Heart left ventricle (tissue), 16 donors: ENCODE data around the gene DCDC1. TPM values are rescaled to one million over a fixed set of nuclear protein-coding genes. Genes with fewer than 3 reads are reported as not detected.

Experiments used
- ATAC-seq, 4 donors: fragments of 200-7000 bp; cut with Tn5 transposase; one replicate each; pipeline ENCODE4 v1.9.1; 2020 to 2022; ENCODE audit warnings: moderate library complexity in 4 of 4, mild to moderate bottlenecking in 3 of 4, moderate number of reproducible peaks in 1 of 4
- DNase-seq, 5 donors: peaks; one replicate each; pipeline ENCODE4 v3.0.0-alpha.2; 2020
- H3K27ac ChIP-seq, 12 donors: fragments of 200-600 bp; sonication (generic) in 4 of 12; one replicate each; pipeline versions ENCODE4 v1.5.0 to v1.8.0; 2016 to 2022; ENCODE audit warnings: mild to moderate bottlenecking in 2 of 12
- H3K27me3 ChIP-seq, 9 donors: fragments of 200-600 bp; sonication (generic) in 2 of 9; one replicate each; pipeline versions ENCODE4 v1.5.1 to v1.8.0; 2016 to 2022; ENCODE audit warnings: mild to moderate bottlenecking in 3 of 9
- H3K36me3 ChIP-seq, 9 donors: fragments of 200-600 bp; sonication (generic) in 2 of 9; one replicate each; pipeline versions ENCODE4 v1.5.0 to v1.8.0; 2018 to 2022; ENCODE audit warnings: mild to moderate bottlenecking in 2 of 9
- H3K4me1 ChIP-seq, 12 donors: fragments of 200-600 bp; sonication (generic) in 4 of 12; one replicate each; pipeline versions ENCODE4 v1.5.0 to v1.8.0; 2016 to 2022; ENCODE audit warnings: mild to moderate bottlenecking in 3 of 12
- H3K4me3 ChIP-seq, 12 donors: fragments of 200-600 bp; sonication (generic) in 4 of 12; one replicate each; pipeline versions ENCODE4 v1.5.0 to v1.8.0; 2017 to 2022; ENCODE audit warnings: mild to moderate bottlenecking in 9 of 12, moderate library complexity in 4 of 12
- H3K9me3 ChIP-seq, 12 donors: fragments of 200-600 bp; sonication (generic) in 4 of 12; one replicate each; pipeline versions ENCODE4 v1.5.0 to v1.8.0; 2016 to 2022; ENCODE audit warnings: mild to moderate bottlenecking in 1 of 12
- CTCF ChIP-seq, 12 donors: fragments of 200-600 bp; sonication (generic) in 4 of 12; IDR thresholded peaks; one replicate each; pipeline versions ENCODE4 v1.5.0 to v1.8.0; 2018 to 2022; ENCODE audit warnings: antibody characterized with exemption in 12 of 12, mild to moderate bottlenecking in 5 of 12
- POLR2A ChIP-seq, 2 donors: fragments of 450-650 bp; IDR thresholded peaks; one replicate each; pipeline ENCODE4 v1.6.1; 2017; ENCODE audit warnings: antibody characterized with exemption in 2 of 2, mild to moderate bottlenecking in 2 of 2, moderate library complexity in 2 of 2
- WGBS, 4 donors: extraction: QIAGEN DNeasy Blood & Tissue Kit in 2 of 4; methylation state at CpG; one replicate each; pipeline versions ENCODE4 v1.1.5 to v1.1.7; 2013 to 2018; 5-methylcytosine and 5-hydroxymethylcytosine counted together
- intact Hi-C, 10 donors: fragments of 100-400 bp; cut with DNase I; formaldehyde crosslinking; loops; one replicate each; pipeline versions ENCODE4 v1.11.1 to v1.14.2; 2022
- polyA plus RNA-seq, 2 donors: library from polyadenylated mRNA; stranded (reverse); fragments of 200-250 nt; gene quantifications; one replicate each; pipeline ENCODE4 v1.2.3, GENCODE V29; 2013
- total RNA-seq, 9 donors: library from RNA; depleted of rRNA in 2 of 9; stranded (reverse); fragments of >200 nt in 2 of 9; fragmentation: NEBNext Ultra II Directional in 3 of 9; extraction: Animal tissue kit (Norgen Biotek cat#: 25700) in 3 of 9; gene quantifications; one replicate each; pipeline versions ENCODE4 v1.1.0 to v1.2.4, GENCODE V29; 2016 to 2023
- donor health status: ischemic (EF 13 %, LVEDD 7.1; RV severe dilation, severe dysfunction).
- donor health status: healthy with polysubstance abuse.
- donor health status: DM: no; HTN: yes; CAD: no.
- donor health status: DM: no; HTN: no; CAD: no.
- donor health status: ischemic (EF 25% LVEDD 6.9; RV normal size, moderate dysfunction).
- donor health status: ischemic (EF 25% LVEDD 5.7; RV mildly dilated, moderate dysfunction).
- donor health status: healthy.
- donor health status: DM: yes; HTN: yes; CAD: no.
- donor health status: ischemic (EF 35%, LVEDD 5.7; RV mildly dilated, moderate dysfunction).
- donor health status: nonischemic (EF 11% LVEDD 7.7; RV severe dilation, severe dysfunction).
- donor health status: DM: yes; HTN: yes; CAD: no.
- donor health status: PGD.
- donor health status: ischemic (EF 29% LVEDD 5.4; RV normal size, mild dysfunction).
- donor health status: nonischemic (EF 23%, LVEDD 6.1; RV moderate dilation, normal function).

Gene DCDC1
- total and polyA plus RNA-seq, 11 donors = 0.07 to 1.0 (median 0.12) TPM; not detected in 7

DNA sequence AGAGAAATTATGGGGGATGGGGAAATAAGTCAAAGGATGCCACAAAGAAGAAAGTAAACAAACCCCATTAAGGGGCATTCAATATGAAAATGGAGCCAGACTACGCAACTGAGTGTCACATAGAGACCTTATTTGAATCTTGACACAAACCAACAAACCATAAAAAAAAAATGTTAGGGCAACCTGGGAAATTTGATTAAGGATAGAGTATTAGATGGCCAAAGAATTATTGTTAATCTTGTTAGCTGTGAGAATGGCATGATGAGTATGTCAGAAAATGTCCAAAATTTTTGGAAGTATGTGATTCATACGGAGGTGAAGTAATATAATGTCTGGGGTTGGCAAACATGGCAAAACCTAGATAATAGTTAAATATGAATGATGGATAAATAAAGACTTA lies 461.3 kb downstream of the DCDC1 start:
- no peak for ATAC-seq
- intact Hi-C loops = no loop called here
- no peaks in the 10 kb centered on the region for H3K36me3 ChIP-seq

DNA sequence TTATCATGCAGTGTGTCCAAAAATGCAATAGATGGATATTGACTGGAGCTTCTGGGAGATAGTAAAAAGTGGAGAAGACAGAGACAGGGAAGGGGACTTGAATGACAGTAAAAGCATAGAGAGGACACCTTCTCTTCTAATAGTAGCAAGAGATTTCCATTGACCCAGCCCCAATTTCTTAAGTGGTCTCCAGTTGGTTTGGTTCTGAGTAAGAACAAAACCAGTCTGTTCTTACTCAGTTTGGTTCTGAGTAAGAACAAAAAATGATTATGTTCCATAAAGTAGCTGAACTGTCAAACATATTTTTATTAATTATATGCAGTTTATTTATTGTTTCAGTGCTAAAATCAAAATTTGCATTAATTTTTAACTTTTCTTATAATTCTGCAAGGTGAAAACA lies 466.6 kb downstream of the DCDC1 start:
- no peak for ATAC-seq
- intact Hi-C loops = no loop called here
- TF ChIP-seq CTCF (IDR thresholded peaks at IDR 0.05) = no peak
- TF ChIP-seq POLR2A (IDR thresholded peaks at IDR 0.05) = no peak
- no peaks in the 10 kb centered on the region for H3K36me3 ChIP-seq
- no peak overlapping the region for H3K4me3 ChIP-seq
- H3K27me3 ChIP-seq = no peaks in the 10 kb centered on the region
- no peak overlapping the region for H3K27ac ChIP-seq
- no peaks in the 10 kb centered on the region for H3K4me1 ChIP-seq
- no peaks in the 10 kb centered on the region for H3K9me3 ChIP-seq
- no peak for DNase-seq

More for the DNA sequence above, 461.3 kb downstream of the DCDC1 start:
- Histone ChIP-seq H3K27me3 (no peaks in the 10 kb centered on the region), H3K4me3 (no peak overlapping the region), H3K27ac (no peak overlapping the region), H3K4me1 (no peaks in the 10 kb centered on the region), H3K9me3 (no peaks in the 10 kb centered on the region)
- WGBS, 4 donors = 69 to 95% (median 91%) methylated on average over 2 of the region's 2 CpGs
- TF ChIP-seq CTCF (IDR thresholded peaks at IDR 0.05) = no peak
- no peak for TF ChIP-seq POLR2A (IDR thresholded peaks at IDR 0.05)
- no peak for DNase-seq

DNA sequence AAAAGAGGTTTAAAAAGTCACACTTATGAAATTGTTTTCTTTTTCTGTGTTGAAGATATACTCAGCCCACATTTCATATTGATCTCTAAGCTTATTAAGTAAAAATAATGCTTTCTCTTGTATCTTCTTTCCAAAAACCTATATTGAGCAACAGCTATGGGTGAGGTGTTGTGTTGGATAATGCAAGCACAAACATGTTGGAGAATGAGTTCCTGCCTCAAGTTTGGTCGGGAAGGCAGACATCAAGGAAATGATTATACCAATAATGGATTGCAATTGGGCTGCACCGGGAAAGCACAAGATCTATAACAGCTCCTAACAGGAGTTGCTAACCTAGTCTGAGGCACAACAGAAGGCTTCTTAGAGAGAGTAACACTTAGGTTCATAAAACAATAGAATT lies 474.5 kb downstream of the DCDC1 start:
- ATAC-seq (no peak), DNase-seq (no peak)
- intact Hi-C loops = no loop called here
- Histone ChIP-seq H3K4me1 (no peaks in the 10 kb centered on the region), H3K27me3 (no peaks in the 10 kb centered on the region), H3K9me3 (no peaks in the 10 kb centered on the region), H3K27ac (no peak overlapping the region), H3K36me3 (no peaks in the 10 kb centered on the region), H3K4me3 (no peak overlapping the region)
- 68 to 96% (median 86%) methylated on average over 2 of the region's 2 CpGs for WGBS, 4 donors
- TF ChIP-seq CTCF (IDR thresholded peaks at IDR 0.05) = no peak
- TF ChIP-seq POLR2A (IDR thresholded peaks at IDR 0.05) = no peak

- WGBS, 4 donors = 53 to 62% (median 56%) methylated on average over 3 of the region's 3 CpGs
Measured at GRCh38 chr11:30893318-30893717, 476.2 kb downstream of the DCDC1 start.

More at GRCh38 chr11:30893318-30893717, 476.2 kb downstream of the DCDC1 start:
- Histone ChIP-seq H3K4me1 (no peaks in the 10 kb centered on the region), H3K27ac (no peak overlapping the region), H3K4me3 (no peak overlapping the region), H3K36me3 (no peaks in the 10 kb centered on the region), H3K9me3 (no peaks in the 10 kb centered on the region), H3K27me3 (no peaks in the 10 kb centered on the region)
- ATAC-seq = no peak
- DNase-seq = no peak
- TF ChIP-seq CTCF (IDR thresholded peaks at IDR 0.05) = no peak
- no peak for TF ChIP-seq POLR2A (IDR thresholded peaks at IDR 0.05)
- intact Hi-C loops = no loop called here
